HepG2 (cell line): ENCODE measurements around the gene PGA3. TPM values are rescaled to one million over a fixed set of nuclear protein-coding genes. Genes with fewer than 3 reads are reported as not detected.

ENCODE experiments used
- ATAC-seq: fragments of 200-7000 bp; cut with Tn5 transposase; 3 replicates; pipeline ENCODE4 v1.9.1; 2020; ENCODE audit warnings: mild to moderate bottlenecking, moderate library complexity
- BruUV-seq: library from RNA; stranded (reverse); fragments of 400-500 nt; replicated peaks from 2 replicates; lab custom pipeline; 2021; lab: Mats Ljungman, UMichigan
- CTCF ChIA-PET: fragments of 300-600 bp; formaldehyde crosslinking; extraction: SDS; loops from one replicate; lab custom pipeline; 2021; ENCODE audit warnings: low total read pairs, inconsistent platforms, low intra/inter-chr PET ratio; lab: Yijun Ruan, JAX
- POLR2A ChIA-PET: fragments of 350-600 bp; sonication (Branson Sonifier 250); formaldehyde crosslinking; loops from one replicate; lab custom pipeline; 2020; ENCODE audit warnings: antibody characterized with exemption, inconsistent platforms; lab: Yijun Ruan, JAX
- DNase-seq: peaks from one replicate; pipeline ENCODE4 v3.0.0-alpha.2; 2015; ENCODE audit warnings: low spot score
- FAIRE-seq: peaks from 3 replicates; lab custom pipeline; 2011; peaks lifted over from hg19 to GRCh38; lab: Jason Lieb, UNC
- H2AFZ ChIP-seq: one replicate; pipeline ENCODE4 v1.6.1; 2011; ENCODE audit warnings: low read length, inconsistent platforms
- H3K27ac ChIP-seq: fragments of 300-600 bp; 3 replicates; pipeline ENCODE4 v1.8.0; 2011; ENCODE audit warnings: mixed run types, mild to moderate bottlenecking, mixed read lengths, low read length, inconsistent platforms; ENCODE audit not compliant: insufficient read depth; ENCODE audit errors: extremely low read length
- H3K27me3 ChIP-seq, 2 experiments: fragments of 200-600 bp in 1 of 2; 2 replicates in 1 of 2; 3 replicates in 1 of 2; pipeline versions ENCODE4 v1.6.0 to v1.8.0; 2011; ENCODE audit warnings: low read length in 2 of 2, mild to moderate bottlenecking in 2 of 2, moderate library complexity in 2 of 2, inconsistent platforms in 1 of 2; ENCODE audit not compliant: insufficient read depth in 2 of 2, control insufficient read depth in 1 of 2
- H3K36me3 ChIP-seq, 2 experiments: fragments of 200-600 bp in 1 of 2; replicated peaks in 1 of 2; 2 replicates in 1 of 2; 3 replicates in 1 of 2; pipeline versions ENCODE4 v1.5.1 to v1.8.0; 2011; ENCODE audit warnings: low read length in 2 of 2, inconsistent platforms in 1 of 2; ENCODE audit not compliant: insufficient read depth in 2 of 2, control insufficient read depth in 1 of 2
- H3K4me1 ChIP-seq: 2 replicates; pipeline ENCODE4 v1.5.1; 2012; ENCODE audit warnings: low read length, inconsistent platforms; ENCODE audit not compliant: insufficient read depth
- H3K4me2 ChIP-seq: 2 replicates; pipeline ENCODE4 v1.6.0; 2011; ENCODE audit warnings: low read depth, low read length, inconsistent platforms
- H3K4me3 ChIP-seq, 3 experiments: fragments of 200-600 bp in 1 of 3; sonication (generic), shearing (Covaris generic) in 1 of 3; replicated peaks in 1 of 3; 2 replicates each; pipeline ENCODE4 v1.5.1; 2011 to 2016; ENCODE audit warnings: low read length in 3 of 3, inconsistent platforms in 2 of 3, low read depth in 2 of 3, mild to moderate bottlenecking in 2 of 3, control low read depth in 1 of 3, mixed read lengths in 1 of 3; ENCODE audit not compliant: insufficient read depth in 1 of 3
- H3K79me2 ChIP-seq: one replicate; pipeline ENCODE4 v1.6.1; 2011; ENCODE audit warnings: low read length, inconsistent platforms; ENCODE audit not compliant: insufficient read depth
- H3K9ac ChIP-seq: 2 replicates; pipeline ENCODE4 v1.6.0; 2011; ENCODE audit warnings: mild to moderate bottlenecking, low read depth, low read length, inconsistent platforms; ENCODE audit not compliant: insufficient read depth
- H3K9me3 ChIP-seq: 2 replicates; pipeline ENCODE4 v1.5.1; 2012; ENCODE audit warnings: mild to moderate bottlenecking, low read length
- H4K20me1 ChIP-seq: 2 replicates; pipeline ENCODE4 v1.6.0; 2011; ENCODE audit warnings: inconsistent platforms, mild to moderate bottlenecking, low read length, moderate library complexity; ENCODE audit not compliant: insufficient read depth
- GLI4 ChIP-seq: sonication (generic); formaldehyde crosslinking; IDR thresholded peaks from 2 replicates; pipeline ENCODE4 v1.5.1; 2020; ENCODE audit warnings: missing genetic modification reagents, mild to moderate bottlenecking, moderate library complexity, borderline replicate concordance
- REST ChIP-seq, 2 experiments: IDR thresholded peaks; 2 replicates each; pipeline ENCODE4 v1.6.1; 2011 to 2012; ENCODE audit warnings: low read length in 2 of 2, borderline replicate concordance in 1 of 2, low read depth in 1 of 2, mild to moderate bottlenecking in 1 of 2, moderate library complexity in 1 of 2
- SETDB1 ChIP-seq: sonication (generic); formaldehyde crosslinking; IDR thresholded peaks from 2 replicates; pipeline ENCODE4 v1.5.1; 2020; ENCODE audit warnings: missing genetic modification reagents, mild to moderate bottlenecking, borderline replicate concordance
- THRA ChIP-seq: sonication (generic); formaldehyde crosslinking; IDR thresholded peaks from 2 replicates; pipeline ENCODE4 v1.4.0; 2020; ENCODE audit warnings: missing genetic modification reagents, borderline replicate concordance
- THYN1 ChIP-seq: sonication (generic); formaldehyde crosslinking; IDR thresholded peaks from 2 replicates; pipeline ENCODE4 v1.8.1; 2023; ENCODE audit warnings: low read depth, mild to moderate bottlenecking, moderate library complexity, missing genetic modification reagents, borderline replicate concordance
- ZNF205 ChIP-seq: IDR thresholded peaks from 2 replicates; pipeline ENCODE4 v1.6.1; 2018; ENCODE audit warnings: missing biosample characterization, missing genetic modification reagents
- ZNF280D ChIP-seq: sonication (generic); formaldehyde crosslinking; IDR thresholded peaks from 2 replicates; pipeline ENCODE4 v1.5.1; 2020; ENCODE audit warnings: mild to moderate bottlenecking, missing genetic modification reagents
- ZNF710 ChIP-seq: sonication (generic); formaldehyde crosslinking; IDR thresholded peaks from 2 replicates; pipeline ENCODE4 v1.5.0; 2020; ENCODE audit warnings: mild to moderate bottlenecking, missing genetic modification reagents, borderline replicate concordance
- ZNF777 ChIP-seq: sonication (generic); formaldehyde crosslinking; IDR thresholded peaks from 2 replicates; pipeline ENCODE4 v1.4.0; 2020; ENCODE audit warnings: missing genetic modification reagents
- WGBS: methylation state at CpG from one replicate; pipeline ENCODE4 v1.1.6; 2017; ENCODE audit warnings: low lambda C conversion rate; 5-methylcytosine and 5-hydroxymethylcytosine counted together
- in situ Hi-C: cut with HindIII; loops from 2 replicates; pipeline ENCODE4 v1.10.0; 2017; ENCODE audit warnings: low pct_unique_long_range_greater_than_20kb; ENCODE audit not compliant: extremely low pct_ligation_motif_present
- intact Hi-C: fragments of 100-400 bp; cut with micrococcal nuclease; formaldehyde crosslinking; loops from one replicate; pipeline ENCODE4 v1.10.0; 2022; ENCODE audit not compliant: unreplicated experiment
- polyA plus RNA-seq, 8 experiments: library from polyadenylated mRNA; depleted of rRNA in 3 of 8; stranded (reverse) in 7 of 8; unstranded in 1 of 8; fragments of >200 nt; fragmentation: Illumina TruSeq in 4 of 8; extraction: Trizol in 4 of 8; gene quantifications; 2 replicates each; pipeline versions ENCODE4 v1.2.1 to v1.2.3, GENCODE V29; 2011 to 2016; ENCODE audit warnings: low read depth in 4 of 8, missing spikeins in 1 of 8, mixed read lengths in 1 of 8; ENCODE audit not compliant: insufficient read depth in 1 of 8
- total RNA-seq, 5 experiments: library from RNA; depleted of rRNA; stranded (reverse); fragments of >200 nt; fragmentation: Illumina TruSeq; extraction: Trizol; gene quantifications; 2 replicates each; pipeline ENCODE4 v1.2.3, GENCODE V29; 2016; ENCODE audit warnings: low read depth in 1 of 5

PGA3 gene
- total and polyA plus RNA-seq, 2 of the 13 experiments (the other 11 are each of a cell fraction or from before 2014, with no cell fraction given) = not detected

- no peak for TF ChIP-seq THRA (CRISPR knock-in tag)
- no peak for TF ChIP-seq ZNF777 (CRISPR knock-in tag)
Observed at GRCh38 chr11:61170566-61170965, 32.7 kb upstream of the PGA3 start (continued).

GRCh38 chr11:61171907-61172306 is 31.4 kb upstream of the PGA3 start:
- BruUV-seq = no TSS peak
- in situ Hi-C loops = no loop called here
- WGBS = 44% methylated on average over 3 of the region's 3 CpGs
- H3K27me3 ChIP-seq = peaks cover 1 to 37% of the 10 kb centered on the region in 2 experiments; a peak in 2 of 5 replicates
- DNase-seq = no peak
- no peak for FAIRE-seq
- no peak for ATAC-seq
- H3K27ac ChIP-seq = no peak overlapping the region
- no peak overlapping the region for H3K4me3 ChIP-seq
- no peaks in the 10 kb centered on the region for H4K20me1 ChIP-seq
- intact Hi-C loops = no loop called here
- H3K79me2 ChIP-seq = no peaks in the 10 kb centered on the region
- ChIA-PET CTCF (interaction anchor here (2.5 kb wide), 1 partner anchor 43 kb away, joined by 49 read pairs; no protein-coding TSS in a partner anchor), POLR2A (no interaction called here)
- no peaks in the 10 kb centered on the region for H3K4me1 ChIP-seq
- no peak overlapping the region for H2AFZ ChIP-seq
- H3K4me2 ChIP-seq = no peak overlapping the region
- no peak overlapping the region for H3K9ac ChIP-seq
- H3K36me3 ChIP-seq = no peaks in the 10 kb centered on the region
- no peaks in the 10 kb centered on the region for H3K9me3 ChIP-seq
- TF ChIP-seq ZNF205 (CRISPR knock-in tag) (no peak), GLI4 (CRISPR knock-in tag) (no peak), ZNF710 (CRISPR knock-in tag) (no peak), THYN1 (CRISPR knock-in tag) (no peak), REST (IDR thresholded peaks at IDR 0.05; ENCODE audit: borderline replicate concordance in 1 of 2, low read depth in 1 of 2, low read length in 2 of 2) (no peak), SETDB1 (CRISPR knock-in tag) (no peak), ZNF280D (CRISPR knock-in tag) (no peak)
